ENCODE measurements around the gene FXYD3.

FXYD3 gene

DNA sequence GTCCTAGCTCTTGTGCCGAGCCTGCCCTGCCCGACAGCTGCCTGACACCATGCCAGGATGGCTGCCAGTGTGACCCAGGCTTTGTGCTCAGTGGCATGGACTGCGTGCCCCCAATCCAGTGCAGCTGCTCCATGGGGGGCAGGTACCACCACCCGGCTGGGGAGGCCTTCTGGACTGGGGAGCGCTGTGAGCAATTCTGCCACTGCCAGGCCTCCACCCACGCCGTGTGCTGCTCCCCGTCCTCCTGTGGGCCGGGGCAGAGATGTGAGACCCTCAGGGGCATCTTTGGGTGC, 9.4 kb upstream of the FXYD3 start:
- DNase-seq (ENCODE audit: low read depth), result no peak

DNA sequence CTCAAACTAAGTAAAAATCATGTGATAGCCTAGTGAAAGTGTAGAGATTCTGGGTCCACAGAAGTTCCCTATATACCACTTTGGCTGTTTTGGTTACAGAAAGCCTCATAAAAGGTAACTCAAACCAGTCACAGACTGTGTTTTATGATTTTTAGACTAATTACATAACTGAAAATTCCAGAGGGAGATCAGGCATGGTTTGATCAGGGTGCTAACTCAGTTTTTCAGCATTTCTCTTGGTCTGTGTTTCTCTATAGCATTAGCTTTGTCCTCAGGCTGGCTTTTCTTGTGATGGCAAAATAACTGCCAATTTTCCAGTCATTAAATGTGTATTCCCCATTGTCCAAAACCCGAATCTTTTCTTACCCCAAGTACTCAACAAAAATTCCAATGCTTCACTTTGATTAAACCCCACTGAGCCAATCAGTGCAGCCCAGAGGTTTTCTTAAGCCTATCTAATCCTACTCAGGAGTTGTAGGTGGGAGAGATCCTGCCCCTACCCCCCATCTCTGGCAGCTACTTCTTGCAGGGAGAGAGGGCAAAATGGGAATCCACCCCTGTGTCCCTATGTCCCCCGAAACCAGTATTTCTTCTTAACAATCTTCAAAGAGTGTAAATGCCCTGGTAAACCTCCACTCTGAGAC, 8.6 kb upstream of the FXYD3 start:
- no peak for DNase-seq (ENCODE audit: low read depth)

DNA sequence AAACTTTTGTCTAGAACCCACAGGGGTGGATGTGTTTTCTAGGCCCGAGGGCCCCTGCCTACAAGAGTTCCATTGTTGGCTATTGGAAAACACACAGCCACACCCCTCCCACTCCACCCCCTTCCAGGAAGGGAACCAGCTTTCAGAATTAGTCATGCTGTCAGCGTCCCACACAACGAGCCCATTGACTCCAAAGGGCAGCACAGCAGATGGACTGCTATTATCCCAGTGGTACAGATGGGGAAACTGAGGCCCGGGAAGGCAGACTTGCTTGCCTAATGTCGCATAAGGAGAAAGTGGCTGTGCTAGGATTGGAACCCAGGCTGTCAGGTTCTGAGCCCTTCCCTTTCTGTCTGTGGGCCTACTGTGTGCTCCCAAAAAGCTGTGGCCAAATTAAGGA, 8.1 kb upstream of the FXYD3 start:
- no peak for DNase-seq (ENCODE audit: low read depth)

DNA sequence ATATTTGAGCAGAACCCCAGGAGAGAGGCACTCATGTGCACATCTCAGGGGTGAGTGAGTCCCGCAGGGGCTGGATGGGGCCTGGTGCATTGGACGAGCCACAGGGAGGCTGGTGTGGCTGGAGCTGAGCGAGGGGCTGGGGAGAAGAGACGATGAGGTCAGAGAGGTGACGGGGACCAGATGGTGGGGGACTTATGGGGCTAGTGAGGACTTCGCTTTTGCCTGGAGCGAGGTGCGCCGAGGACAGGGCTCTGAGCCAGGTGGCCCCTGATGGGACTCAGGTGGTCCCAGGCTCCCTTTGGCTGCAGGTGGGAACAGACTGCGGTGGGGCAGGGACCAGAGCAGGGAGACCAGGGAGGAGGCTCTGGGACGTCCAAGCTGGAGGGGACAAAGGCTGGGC, 6.9 kb upstream of the FXYD3 start:
- DNase-seq (ENCODE audit: low read depth), result no peak

DNA sequence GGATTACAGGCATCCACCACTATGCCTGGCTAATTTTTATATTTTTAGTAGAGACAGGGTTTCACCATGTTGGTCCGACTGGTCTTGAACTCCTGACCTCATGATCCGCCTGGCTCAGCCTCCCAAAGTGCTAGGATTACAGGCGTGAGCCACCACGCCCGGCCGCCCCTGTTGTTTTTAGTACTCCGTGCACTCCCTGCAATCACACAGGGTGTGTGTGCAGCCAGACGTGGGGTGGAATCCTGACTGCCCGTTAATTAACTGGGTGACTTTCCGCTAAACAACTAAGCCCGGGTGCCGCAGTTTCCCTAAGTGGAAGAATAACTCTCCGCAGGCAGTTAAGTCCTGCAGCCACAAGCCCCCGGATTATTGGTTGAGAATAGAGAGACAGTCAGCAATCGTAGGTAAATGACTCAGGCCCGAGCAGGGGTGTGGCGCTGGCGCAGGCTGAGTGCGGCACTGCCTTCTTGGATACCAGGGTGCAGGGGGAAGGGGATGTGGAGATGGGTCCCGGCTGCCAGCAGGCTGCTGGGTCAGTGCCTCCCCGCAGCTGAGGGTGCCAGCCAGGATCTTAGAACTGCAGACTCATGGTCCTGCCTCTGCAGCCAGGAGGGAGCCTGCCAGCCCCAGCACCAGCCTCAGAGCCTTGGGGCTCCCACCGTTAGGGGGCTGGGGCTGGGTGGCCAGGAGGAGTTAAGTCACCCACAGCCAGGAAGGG, 6.1 kb upstream of the FXYD3 start:
- DNase-seq (ENCODE audit: low read depth), result no peak

DNA sequence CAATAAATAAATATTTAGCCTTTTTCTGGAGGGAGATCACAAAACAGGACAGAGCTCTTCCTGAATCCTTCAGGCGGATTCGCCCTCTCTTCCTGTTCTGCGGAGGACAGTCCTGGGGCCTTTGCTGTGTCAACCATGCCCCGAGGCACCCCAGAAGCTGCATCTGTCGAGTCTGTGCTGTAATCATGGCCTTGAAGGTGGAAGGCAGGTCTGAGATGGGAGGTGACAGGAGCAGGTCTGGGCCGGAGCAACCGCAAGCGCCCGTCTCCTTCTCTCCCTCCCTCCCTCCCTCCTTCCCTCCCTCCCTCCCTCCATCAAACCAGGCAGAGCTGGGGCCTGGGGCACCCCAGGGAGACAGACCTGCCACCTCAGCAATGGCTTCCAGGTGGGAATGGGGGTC, 4.6 kb upstream of the FXYD3 start:
- DNase-seq (ENCODE audit: low read depth), result no peak

DNA sequence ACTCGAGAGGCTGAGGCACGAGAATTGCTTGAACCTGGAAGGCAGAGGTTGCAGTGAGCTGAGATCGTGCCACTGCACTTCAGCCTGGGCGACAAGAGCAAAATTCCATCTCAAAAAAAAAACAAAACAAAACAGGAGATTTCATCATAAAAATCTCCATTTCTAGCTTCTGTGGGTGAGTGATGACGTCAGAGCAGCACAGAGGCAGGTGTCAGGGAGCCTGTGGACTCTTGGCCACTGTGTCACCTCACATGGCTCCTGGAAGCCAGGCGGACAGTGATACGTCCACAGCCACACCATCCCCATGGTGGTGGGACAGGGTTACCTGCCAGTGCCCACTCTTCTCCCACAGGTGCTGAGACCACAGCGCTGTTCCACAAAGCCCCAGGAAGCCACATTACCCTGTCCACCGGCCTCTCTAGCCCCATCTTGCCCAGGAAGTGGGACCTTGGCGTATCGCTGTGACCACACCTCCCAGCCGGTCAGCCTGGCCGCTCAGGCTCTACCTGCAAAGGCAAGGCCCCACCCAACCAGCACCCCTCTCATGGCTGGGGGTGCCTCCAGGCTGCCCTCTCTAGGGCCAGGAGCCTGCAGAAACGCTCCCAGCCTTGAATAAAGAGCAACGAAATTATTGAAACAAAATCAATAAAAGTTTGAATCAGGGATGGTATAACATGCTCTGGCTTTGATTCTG, 2.5 kb upstream of the FXYD3 start:
- no peak for DNase-seq (ENCODE audit: low read depth)

DNA sequence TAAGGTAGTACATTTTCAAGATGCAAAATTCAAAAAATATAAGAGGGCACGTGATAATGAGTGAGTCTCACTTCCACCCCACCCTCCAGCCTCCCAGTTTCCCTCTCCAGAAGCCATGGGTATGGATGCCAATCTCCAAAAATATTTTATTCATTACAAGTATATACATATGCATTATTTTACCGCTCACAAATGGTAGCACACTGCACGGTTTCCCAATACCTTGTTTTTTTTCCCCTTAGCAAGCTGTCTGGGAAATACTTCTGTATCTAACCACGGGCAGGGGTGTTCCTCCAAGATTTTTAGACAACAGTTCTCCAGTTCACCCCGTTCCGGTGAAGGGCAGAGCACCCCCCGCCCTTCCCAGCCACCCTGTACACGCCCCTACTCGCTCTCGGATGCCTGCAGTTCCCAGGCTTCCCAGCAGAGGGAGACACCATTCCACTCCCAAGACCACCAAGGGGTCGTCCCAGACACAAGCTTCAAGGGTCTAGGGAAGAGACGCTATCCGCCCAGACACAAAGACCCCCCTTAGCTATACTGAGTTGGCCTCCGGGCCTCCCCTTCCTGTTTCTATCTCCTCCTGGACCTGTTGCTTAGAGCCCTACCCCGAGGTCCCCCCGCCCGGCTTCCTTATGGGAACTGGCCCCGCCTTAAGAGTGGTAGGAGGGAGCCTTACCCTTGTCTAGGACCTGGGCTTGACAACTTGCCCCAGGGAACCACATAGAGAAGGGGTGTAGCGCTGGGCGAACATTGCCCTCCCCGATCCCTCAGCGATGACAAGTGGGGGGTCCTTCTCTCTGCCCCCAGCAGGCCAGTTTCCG, 1.1 kb upstream of the FXYD3 start:
- DNase-seq (ENCODE audit: low read depth), result peak; percentile 66

DNA sequence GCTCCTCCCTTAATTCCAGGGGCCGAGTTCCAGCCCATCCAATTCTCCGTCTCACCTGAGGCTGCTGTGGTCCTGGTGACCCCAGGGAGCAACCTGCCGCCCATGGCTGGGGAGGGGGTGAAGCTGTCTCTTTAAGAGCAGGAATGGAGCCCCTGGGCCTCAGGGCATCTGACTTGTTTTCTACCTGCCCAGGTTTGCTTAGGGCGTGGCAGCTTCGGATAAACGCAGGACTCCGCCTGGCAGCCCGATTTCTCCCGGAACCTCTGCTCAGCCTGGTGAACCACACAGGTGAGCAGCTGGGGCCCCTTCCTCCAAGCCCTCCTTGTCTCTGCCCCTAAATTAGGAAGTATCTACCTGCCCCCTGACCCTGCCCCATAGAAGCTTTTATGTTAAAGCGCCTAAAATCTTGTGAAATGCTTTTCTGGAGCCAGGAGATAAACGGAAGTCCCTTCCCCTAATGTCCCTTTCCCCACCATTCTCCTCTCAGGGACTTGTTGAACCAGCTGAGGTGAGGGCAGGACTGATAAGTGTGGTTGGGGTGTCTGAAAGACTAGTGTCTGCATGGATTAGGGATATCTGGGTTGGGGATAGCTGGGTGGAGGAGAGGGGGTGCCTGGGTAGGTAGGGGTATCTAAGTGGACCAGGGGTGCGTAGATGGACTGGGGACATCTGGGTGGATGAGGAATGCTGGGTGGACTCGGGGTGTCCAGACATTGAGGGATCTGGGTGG, 614 bp downstream of the FXYD3 start:
- no peak for DNase-seq (ENCODE audit: low read depth)

DNA sequence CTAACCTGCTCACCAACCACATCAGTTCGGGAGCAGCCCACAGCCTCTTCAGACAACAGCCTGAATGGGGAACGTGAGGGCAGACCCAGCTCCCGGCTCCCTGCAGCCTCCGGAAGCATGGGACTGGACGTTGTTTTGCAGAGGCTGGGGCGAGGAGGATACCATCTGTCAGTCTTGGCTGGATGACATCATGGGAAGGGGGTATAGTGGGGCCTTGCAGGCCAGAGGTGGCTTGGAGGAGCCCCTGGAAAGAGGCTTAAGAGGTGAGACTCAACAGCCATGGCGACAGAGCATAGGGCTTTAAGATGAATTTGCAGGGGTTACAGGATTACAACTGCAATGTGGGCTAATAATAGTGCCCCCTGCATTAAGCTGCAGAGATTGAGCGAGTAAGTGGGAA, 1.5 kb downstream of the FXYD3 start:
- DNase-seq (ENCODE audit: low read depth), result no peak

DNA sequence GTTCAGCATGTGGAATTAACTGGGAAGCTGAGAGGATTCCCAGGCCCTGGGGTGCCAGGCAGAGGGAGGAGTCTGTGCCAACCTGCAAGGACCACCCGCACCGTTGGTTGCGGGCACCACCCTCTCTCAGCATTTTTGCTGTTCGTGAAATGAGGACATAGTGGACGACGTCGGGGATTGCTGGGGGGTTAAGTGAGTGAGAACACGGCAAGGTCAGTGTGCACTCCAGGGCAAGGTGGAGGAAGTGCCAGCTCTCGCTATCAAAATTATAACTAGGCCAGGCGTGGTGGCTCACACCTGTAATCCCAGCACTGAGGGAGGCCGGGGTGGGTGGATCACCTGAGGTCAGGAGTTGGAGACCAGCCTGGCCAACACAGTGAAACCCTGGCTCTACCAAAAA, 2.2 kb downstream of the FXYD3 start:
- no peak for DNase-seq (ENCODE audit: low read depth)

DNA sequence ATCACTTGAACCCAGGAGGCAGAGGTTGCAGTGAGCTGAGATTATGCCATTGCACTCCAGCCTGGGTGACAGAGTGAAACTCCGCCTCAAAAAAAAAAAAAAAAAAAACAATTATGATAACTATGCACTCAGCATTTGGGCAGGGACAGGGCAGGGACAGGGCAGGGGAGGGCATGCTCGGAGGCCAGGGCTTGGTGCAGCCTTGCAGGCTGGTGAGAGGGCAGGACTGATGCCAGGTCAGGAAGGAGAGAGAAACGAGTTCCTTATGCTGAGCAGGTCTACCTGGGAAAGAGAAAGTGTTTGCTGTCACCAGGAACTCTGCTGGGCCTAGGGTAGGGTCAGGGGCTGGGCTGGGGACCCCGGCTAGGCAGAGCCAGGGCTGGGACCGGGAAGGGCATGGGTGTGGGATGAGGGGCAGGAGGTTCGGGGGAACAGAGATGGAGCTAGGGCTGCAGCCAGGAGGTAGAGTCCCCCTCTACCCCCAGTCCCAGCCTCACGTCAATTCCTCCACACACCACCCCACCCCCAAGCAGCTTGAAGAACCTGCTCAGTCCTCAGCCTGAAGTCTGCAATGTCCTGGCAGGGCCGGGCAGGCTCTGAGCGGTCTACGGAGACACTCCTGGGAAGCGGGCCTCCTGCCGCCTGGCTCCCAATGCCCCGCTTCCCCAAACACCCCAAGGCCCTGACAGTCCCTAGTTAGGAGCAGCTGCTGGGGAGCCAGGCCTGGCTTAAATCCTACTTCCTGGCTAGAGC, 2.8 kb downstream of the FXYD3 start:
- DNase-seq (ENCODE audit: low read depth), result no peak

DNA sequence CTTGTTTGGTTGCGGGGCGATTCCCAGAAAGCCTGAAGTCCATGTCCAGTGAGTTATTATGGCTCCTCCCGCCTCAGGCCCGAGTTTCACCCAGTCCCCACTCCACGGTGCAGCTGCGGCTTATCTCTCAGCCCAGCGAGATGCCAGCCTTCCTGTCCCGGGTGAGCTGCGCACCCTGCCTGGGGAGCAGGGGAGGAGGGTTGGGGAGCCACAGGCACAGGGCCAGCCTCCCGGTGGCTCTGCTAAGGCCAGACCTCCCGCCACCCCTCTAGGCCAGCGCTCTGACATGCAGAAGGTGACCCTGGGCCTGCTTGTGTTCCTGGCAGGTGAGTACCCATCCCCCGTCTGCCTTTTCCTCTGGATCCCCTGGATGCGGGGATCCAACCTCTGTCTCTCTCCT, 3.5 kb downstream of the FXYD3 start:
- DNase-seq (ENCODE audit: low read depth), result no peak

DNA sequence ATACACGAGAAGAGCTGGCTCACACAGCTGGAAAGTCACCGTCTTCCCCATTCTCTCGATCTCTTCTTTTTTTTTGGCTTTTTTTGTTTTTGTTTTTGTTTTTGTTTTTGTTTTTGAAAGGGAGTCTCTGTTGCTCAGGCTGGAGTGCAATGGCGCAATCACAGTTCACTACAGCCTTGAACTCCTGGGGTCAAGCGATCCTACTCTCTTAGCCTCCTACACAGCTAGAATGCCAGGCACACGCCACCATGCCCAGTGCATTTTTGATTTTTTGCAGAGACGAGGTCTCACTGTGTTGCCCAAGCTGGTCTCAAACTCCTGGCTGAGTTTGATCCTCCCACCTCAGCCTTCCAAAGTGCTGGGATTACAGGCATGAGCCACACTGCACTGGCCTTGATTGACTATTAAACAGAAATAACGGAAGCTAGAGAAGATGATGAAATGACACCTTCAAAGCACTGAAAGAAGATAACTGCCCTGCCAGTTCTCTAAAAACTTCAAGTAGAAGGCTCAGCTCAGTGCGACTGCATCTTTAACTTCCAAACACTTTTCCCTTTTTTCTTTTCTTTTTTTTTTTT, 4.0 kb downstream of the FXYD3 start:
- DNase-seq (ENCODE audit: low read depth), result no peak

DNA sequence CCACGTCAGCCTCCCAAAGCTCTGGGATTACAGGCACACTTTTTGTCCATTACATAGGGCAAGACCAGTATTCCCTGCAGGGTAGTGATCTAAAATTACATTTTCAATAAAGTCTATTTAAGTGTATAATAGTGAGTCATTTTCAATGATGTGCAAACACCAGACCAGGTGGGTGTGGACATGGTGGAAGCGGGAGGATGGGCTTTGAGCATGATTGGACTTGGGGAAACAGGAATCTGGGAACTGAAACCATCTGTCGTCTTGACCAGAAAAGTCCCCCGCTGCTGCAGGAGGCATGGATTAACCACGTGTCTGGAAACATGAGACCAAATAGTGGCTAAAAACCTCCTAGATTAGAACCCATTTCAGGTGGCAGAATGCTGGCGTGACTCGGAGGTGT, 4.9 kb downstream of the FXYD3 start:
- DNase-seq (ENCODE audit: low read depth), result no peak

DNA sequence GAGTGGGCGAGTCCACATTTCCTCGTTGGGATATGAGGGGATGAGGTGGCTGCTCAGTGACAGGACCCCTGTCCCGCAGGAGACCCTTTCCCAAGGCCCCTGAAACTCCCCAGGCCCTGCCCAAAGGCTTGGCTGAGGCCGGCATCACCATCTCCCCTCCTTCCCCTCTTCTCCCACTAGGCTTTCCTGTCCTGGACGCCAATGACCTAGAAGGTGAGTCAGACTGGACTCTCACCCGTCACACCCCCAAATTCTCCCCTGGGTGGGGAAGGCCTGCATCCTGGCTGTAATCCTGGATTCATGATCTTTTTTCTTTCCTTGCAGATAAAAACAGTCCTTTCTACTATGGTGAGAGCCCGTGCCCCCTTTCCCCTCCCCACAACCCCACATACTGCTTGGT, 5.3 kb downstream of the FXYD3 start:
- DNase-seq (ENCODE audit: low read depth), result no peak

DNA sequence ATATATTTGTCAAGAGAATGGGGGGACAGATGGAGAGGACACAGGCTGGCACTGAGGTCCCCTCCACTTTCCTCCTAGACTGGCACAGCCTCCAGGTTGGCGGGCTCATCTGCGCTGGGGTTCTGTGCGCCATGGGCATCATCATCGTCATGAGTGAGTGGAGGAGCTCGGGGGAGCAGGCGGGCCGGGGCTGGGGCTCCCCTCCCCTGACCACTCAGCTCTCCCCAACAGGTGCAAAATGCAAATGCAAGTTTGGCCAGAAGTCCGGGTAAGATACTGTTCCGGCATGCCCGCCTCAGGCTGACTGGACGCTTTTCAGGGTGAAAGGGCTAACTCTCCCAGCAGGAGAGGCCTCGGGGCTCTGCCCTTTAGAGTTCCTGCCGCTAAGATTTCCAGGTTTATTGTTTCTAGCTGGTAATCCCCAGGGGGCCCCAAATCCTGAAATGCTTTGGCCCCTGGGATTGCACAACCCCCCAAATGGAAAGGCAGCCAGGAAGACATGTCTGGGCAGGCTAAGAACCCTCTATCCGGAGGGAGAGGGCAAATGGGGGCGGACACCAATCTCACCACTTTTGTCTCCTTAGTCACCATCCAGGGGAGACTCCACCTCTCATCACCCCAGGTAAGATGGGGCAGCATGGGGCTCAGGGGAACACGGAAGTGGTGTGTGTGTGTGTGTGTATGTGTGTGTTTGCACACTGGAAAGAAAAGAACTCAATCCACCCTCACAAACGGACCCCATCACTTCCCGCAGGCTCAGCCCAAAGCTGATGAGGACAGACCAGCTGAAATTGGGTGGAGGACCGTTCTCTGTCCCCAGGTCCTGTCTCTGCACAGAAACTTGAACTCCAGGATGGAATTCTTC, 7.3 kb downstream of the FXYD3 start:
- DNase-seq (ENCODE audit: low read depth), result no peak

DNA sequence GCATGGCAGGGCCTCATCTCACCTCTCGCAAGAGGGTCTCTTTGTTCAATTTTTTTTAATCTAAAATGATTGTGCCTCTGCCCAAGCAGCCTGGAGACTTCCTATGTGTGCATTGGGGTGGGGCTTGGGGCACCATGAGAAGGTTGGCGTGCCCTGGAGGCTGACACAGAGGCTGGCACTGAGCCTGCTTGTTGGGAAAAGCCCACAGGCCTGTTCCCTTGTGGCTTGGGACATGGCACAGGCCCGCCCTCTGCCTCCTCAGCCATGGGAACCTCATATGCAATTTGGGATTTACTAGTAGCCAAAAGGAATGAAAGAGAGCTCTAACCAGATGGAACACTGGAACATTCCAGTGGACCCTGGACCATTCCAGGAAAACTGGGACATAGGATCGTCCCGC, 8.0 kb downstream of the FXYD3 start:
- DNase-seq (ENCODE audit: low read depth), result no peak

DNA sequence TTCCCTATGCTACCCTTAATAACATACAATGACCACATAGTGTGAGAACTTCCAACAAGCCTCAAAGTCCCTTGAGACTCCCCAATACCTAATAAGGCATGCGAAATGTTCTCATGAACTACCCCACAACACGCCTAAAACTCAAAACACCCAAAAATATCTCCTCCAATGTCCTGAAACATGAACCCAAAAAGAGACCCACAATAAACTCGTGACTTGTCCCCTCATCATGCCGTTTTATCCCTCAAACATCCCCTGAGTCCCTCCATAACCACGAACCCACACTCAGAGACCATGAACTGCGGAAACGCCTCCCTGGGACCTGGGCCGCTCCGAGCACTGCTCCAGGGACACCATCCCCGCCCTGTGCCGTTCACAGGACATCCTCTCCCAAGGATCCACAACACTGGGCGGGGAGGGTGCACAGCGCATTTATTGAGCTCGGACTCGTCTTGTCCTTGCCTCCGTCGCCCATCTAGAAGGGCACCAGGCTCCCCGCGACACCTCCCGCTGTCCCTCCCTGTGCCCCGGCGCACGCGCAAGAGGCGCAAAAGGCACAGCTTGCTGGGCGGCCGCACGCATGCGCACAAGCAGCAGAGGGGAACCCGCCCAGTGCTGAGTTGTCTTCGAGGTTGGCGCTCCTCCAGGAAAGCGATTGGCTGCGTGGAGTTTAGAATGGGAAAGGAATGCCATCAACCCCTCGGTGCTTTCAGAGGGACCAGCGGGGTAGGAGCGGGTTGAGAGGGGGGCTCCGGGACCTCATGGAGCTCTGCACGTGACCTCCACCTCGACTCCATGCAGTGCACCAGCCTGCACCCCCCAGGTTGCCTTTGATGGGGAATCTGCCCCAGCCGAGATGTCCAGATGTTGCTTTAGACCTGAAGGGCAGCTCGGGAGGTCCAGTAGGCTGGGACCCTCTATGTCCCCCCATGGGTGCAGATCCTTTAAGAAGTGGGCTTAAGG, 8.8 kb downstream of the FXYD3 start:
- DNase-seq (ENCODE audit: low read depth), result peak; percentile 81
